AG10803 (cell line): ENCODE measurements around the gene SMIM29.

Experiments
- DNase-seq: peaks from one replicate; pipeline ENCODE4 v3.0.0; 2010; ENCODE audit warnings: low read depth
- H3K4me3 ChIP-seq: 2 replicates; pipeline ENCODE4 v1.5.1; 2011; ENCODE audit warnings: mild to moderate bottlenecking, low read length, control low read depth
- TF ChIP-seq, protein P1 (sequence below): conservative IDR thresholded peaks from 2 replicates; pipeline ENCODE4 v1.5.1; 2011; ENCODE audit warnings: mild to moderate bottlenecking, low read length, control low read depth, inconsistent platforms

The SMIM29 gene

DNA sequence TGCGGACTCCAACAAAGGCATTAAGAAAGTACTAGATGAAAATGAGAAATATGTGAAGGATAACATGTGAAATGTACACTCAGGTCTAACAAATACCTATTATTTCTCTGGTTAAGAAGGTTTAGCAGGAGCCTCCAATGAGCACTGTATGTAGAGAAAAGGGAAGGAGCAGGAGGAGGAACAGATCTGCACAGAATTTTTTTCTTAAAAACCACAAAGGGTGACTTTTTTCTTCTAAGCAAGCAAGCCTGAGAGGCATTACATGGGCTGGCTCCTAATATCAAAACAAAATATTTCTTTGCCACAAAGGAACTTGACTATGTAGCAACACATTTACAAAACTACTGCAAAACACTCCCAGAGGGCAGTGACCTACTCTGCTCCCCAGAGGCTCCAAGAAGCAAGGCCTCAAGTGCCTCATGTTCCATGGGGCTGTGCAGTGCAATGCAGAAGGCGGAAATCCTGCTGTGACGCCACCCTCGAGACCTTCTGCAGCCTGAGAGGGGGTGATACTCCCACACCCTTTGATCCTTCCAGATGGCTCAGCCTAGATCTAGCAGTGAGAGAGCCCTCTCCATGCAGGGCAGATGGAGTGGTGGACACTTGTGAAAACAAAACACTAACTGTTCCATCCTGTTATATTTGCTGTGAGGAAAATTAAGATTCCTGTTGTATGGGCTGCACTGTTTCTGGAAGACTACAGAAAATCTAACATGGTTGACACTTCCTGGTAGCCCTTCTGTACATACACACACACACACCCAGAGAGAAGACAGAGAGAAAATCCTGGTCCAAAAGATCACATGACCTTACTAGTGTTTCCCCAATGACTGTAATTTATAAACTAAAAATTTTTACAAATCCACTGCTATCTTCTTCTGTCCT, 36.0 kb upstream of the SMIM29 start:
- TF ChIP-seq, protein P1, sequence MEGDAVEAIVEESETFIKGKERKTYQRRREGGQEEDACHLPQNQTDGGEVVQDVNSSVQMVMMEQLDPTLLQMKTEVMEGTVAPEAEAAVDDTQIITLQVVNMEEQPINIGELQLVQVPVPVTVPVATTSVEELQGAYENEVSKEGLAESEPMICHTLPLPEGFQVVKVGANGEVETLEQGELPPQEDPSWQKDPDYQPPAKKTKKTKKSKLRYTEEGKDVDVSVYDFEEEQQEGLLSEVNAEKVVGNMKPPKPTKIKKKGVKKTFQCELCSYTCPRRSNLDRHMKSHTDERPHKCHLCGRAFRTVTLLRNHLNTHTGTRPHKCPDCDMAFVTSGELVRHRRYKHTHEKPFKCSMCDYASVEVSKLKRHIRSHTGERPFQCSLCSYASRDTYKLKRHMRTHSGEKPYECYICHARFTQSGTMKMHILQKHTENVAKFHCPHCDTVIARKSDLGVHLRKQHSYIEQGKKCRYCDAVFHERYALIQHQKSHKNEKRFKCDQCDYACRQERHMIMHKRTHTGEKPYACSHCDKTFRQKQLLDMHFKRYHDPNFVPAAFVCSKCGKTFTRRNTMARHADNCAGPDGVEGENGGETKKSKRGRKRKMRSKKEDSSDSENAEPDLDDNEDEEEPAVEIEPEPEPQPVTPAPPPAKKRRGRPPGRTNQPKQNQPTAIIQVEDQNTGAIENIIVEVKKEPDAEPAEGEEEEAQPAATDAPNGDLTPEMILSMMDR = no peak
- DNase-seq = peak; percentile 90
- H3K4me3 ChIP-seq = no peak overlapping the region

DNA sequence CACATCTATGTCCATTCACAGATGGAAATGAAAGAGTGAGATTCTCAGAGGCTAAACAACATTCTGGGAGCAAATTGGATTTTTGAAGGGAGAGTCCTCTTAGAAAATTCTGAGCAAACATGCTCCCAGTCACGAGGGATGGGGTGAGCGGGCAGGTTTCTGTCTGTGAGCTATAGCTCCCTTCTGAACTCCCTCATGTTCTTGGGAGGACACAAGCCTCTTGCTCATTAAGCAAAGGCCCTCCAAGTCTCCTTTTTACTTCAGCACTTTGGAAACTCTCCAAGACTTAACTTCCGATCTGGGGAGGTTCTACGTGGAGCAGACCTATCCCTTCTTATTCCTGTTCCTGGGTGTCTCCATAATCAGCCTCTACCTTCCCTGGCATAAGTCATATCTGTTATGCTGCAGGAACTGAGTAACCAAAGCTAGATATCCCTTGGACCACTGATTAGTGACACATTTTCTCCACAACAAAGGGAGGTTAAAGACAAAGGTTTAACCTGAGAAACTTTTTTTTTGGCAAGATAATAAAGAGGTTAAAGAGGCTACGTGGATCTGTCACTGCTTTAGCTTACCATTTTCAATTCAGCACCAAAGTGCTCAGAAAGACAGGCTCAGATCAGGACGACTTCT, 33.0 kb upstream of the SMIM29 start:
- DNase-seq = no peak
- TF ChIP-seq, protein P1 = no peak
- no peak overlapping the region for H3K4me3 ChIP-seq

DNA sequence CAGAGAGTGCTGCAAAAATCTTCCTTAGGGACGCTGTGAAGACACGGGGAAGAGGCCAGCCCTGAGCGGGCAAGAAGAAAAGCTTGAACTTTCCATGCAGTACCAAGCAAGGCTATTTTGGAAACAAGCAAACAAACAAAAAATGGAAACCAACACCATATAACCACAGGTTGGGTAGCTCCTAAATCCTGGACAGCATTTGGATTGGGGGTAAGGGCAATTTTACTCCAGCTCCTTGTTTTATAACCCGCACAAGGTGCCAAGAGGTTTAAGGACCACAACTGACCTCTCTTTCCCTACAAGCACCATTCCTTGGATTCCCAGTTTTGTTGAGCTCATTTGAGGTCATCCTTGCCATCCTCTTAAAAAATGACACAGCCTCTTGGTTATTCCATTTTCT, 31.4 kb upstream of the SMIM29 start:
- no peak overlapping the region for H3K4me3 ChIP-seq
- TF ChIP-seq, protein P1 = no peak
- DNase-seq = no peak

DNA sequence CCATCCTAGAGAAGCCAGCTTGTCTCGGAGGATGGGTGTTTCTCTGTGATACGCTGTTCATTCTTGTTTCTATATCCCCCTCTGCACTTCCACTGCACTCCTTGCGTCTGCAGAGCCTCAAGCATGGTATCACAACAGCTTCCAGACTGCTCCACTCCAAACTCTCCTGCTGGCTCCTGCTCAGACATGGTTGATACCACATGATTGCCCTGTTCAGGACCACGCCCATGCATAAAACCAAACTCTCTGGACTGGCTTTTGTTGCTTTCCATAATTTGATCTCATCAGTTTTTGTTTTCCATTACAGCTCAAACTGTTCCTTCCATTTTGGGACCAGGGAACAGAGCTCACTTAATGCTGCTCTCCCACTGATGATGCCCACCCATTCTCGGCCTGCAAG, 30.0 kb upstream of the SMIM29 start:
- DNase-seq = no peak
- TF ChIP-seq, protein P1 = no peak
- H3K4me3 ChIP-seq = no peak overlapping the region

DNA sequence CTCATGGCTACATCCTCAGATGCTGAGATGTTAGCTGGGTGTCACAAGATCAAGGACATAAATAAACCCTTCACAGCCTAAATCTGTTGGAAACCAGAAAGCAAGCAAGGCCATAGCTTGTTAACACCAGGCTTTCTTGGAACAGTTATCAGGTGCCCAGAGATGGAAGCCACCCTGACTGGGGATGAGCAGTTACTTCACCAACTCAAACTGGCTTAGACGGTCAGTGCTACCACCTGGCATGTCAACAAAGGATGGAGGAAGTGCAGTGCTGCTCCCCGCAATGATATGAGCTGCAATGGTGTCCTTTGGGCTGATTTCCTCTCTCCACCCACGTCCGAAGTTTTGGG, 28.9 kb upstream of the SMIM29 start:
- TF ChIP-seq, protein P1 = no peak
- no peak overlapping the region for H3K4me3 ChIP-seq
- DNase-seq = no peak

DNA sequence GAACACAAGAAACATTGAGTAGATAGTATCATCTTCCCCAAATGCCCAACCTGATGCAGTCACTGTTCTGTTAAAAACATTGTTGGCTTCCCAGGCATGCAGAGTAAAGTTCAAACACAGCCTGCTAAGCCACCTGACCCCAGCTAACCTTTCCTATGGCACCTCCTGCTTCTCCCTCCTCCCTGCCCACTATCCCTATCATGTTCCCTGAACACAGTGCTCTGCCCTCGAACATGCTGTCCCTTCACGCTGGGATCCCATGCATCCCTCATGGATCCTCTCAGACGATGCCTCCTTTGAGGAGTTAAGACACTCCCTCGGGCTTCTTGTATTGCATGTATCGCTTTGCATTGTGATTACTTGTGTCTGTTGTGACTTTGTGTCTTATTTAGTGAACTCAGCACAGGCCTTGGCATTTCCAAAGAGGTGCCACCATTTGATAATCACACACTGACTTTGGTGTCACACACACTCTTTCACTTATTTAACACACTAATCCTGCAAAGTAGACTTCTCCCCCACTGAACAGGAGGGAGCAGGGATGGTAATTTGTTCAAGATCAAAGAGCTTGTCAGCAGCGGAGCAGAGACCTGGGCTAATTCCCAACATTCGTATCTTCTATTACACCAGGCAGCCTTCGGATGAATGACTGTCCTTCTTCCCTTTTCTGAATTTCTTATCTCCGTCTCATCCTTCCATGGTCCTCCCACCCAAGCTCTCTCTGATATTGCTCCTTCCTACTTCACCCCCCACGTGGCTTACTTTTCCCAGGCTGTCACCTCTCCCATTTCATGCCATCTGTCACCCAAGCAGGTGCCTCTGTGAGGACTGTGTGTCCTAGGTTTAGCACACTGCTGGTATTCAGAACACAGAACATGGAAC, 28.3 kb upstream of the SMIM29 start:
- no peak for DNase-seq
- TF ChIP-seq, protein P1 = no peak
- H3K4me3 ChIP-seq = no peak overlapping the region
